Measurements from ENCODE around the gene TDG. TPM values are rescaled to one million over a fixed set of nuclear protein-coding genes. Genes with fewer than 3 reads are reported as not detected.

The TDG gene
- total and polyA plus RNA-seq, 10 of the 15 experiments (the other 5 are each of a cell fraction or from before 2014, with no cell fraction given) = 29.7 to 68.8 (median 51.2) TPM

GRCh38 chr12:103997286-103997900 lies 31.7 kb downstream of the TDG start (continued):
- TF ChIP-seq CEBPZ (IDR thresholded peaks at IDR 0.05; ENCODE audit: low read depth, low read length) = no peak
- TF ChIP-seq CEBPB (IDR thresholded peaks at IDR 0.05; ENCODE audit: borderline replicate concordance in 1 of 2, low read depth in 2 of 2, low read length in 2 of 2) = no peak
- no peak for TF ChIP-seq RUNX3 (IDR thresholded peaks at IDR 0.05; ENCODE audit: low read length)
- TF ChIP-seq NKRF (conservative IDR thresholded peaks at IDR 0.05) = no peak
- TF ChIP-seq TAF1 (IDR thresholded peaks at IDR 0.05; ENCODE audit: borderline replicate concordance, low read depth, low read length) = no peak
- TF ChIP-seq ZBTB40 (IDR thresholded peaks at IDR 0.05; ENCODE audit: borderline replicate concordance) = no peak
- no peak for TF ChIP-seq BRCA1 (IDR thresholded peaks at IDR 0.05; ENCODE audit: low read depth, low read length)
- no peak for TF ChIP-seq CBX3 (IDR thresholded peaks at IDR 0.05; ENCODE audit: borderline replicate concordance, low read depth)
- TF ChIP-seq REST (IDR thresholded peaks at IDR 0.05; ENCODE audit: low read depth, low read length) = no peak
- no peak for TF ChIP-seq HSF1 (IDR thresholded peaks at IDR 0.05; ENCODE audit: low read depth, low read length)
- TF ChIP-seq NFYA (IDR thresholded peaks at IDR 0.05; ENCODE audit: borderline replicate concordance, low read depth, low read length) = no peak

Data from GM12878 (cell line).